H9 (cell line): ENCODE measurements around the gene HRH1. TPM values are rescaled to one million over a fixed set of nuclear protein-coding genes. Genes with fewer than 3 reads are reported as not detected.

Source experiments
- DNase-seq: peaks from one replicate; pipeline ENCODE4 v3.0.0-alpha.2; 2017
- H2AFZ ChIP-seq: one replicate; pipeline ENCODE4 v1.6.1; 2013; ENCODE audit warnings: mild to moderate bottlenecking, low read length, control low read depth, moderate library complexity
- H2AK5ac ChIP-seq: 2 replicates; pipeline ENCODE4 v1.6.1; 2013; ENCODE audit warnings: low read length, control low read depth, mixed read lengths; ENCODE audit not compliant: insufficient read length
- H2BK120ac ChIP-seq: one replicate; pipeline ENCODE4 v1.6.1; 2013; ENCODE audit warnings: low read depth, mild to moderate bottlenecking, low read length, control low read depth, inconsistent platforms; ENCODE audit not compliant: poor library complexity, severe bottlenecking
- H2BK12ac ChIP-seq: 2 replicates; pipeline ENCODE4 v1.6.1; 2013; ENCODE audit warnings: low read length, control low read depth, mixed read lengths, low read depth; ENCODE audit not compliant: insufficient read length
- H2BK15ac ChIP-seq: 2 replicates; pipeline ENCODE4 v1.6.1; 2013; ENCODE audit warnings: low read depth, low read length, control low read depth
- H2BK20ac ChIP-seq: one replicate; pipeline ENCODE4 v1.6.1; 2013; ENCODE audit warnings: low read depth, mild to moderate bottlenecking, low read length, control low read depth, inconsistent platforms; ENCODE audit not compliant: poor library complexity, severe bottlenecking
- H2BK5ac ChIP-seq: 2 replicates; pipeline ENCODE4 v1.6.1; 2013; ENCODE audit warnings: low read length, control low read depth, mixed read lengths; ENCODE audit not compliant: insufficient read length
- H3K14ac ChIP-seq: 2 replicates; pipeline ENCODE4 v1.6.1; 2013; ENCODE audit warnings: low read length, control low read depth; ENCODE audit not compliant: insufficient read depth
- H3K18ac ChIP-seq: 2 replicates; pipeline ENCODE4 v1.6.1; 2013; ENCODE audit warnings: low read depth, mild to moderate bottlenecking, mixed read lengths, low read length, control low read depth; ENCODE audit not compliant: insufficient read length
- H3K23ac ChIP-seq: 2 replicates; pipeline ENCODE4 v1.6.1; 2013; ENCODE audit warnings: low read length, control low read depth, mixed read lengths, low read depth; ENCODE audit not compliant: insufficient read length
- H3K23me2 ChIP-seq: 2 replicates; pipeline ENCODE4 v1.6.1; 2013; ENCODE audit warnings: low read depth, mild to moderate bottlenecking, mixed read lengths, low read length, control low read depth; ENCODE audit not compliant: insufficient read length, poor library complexity, severe bottlenecking
- H3K27ac ChIP-seq: 2 replicates; pipeline ENCODE4 v1.5.1; 2013; ENCODE audit warnings: low read length, control low read depth, mixed read lengths, low read depth; ENCODE audit not compliant: insufficient read length
- H3K27me3 ChIP-seq: 2 replicates; pipeline ENCODE4 v1.6.1; 2013; ENCODE audit warnings: low read length, control low read depth, inconsistent platforms; ENCODE audit not compliant: insufficient read depth
- H3K4ac ChIP-seq: 2 replicates; pipeline ENCODE4 v1.6.1; 2013; ENCODE audit warnings: low read depth, mild to moderate bottlenecking, control low read depth, inconsistent platforms, low read length, moderate library complexity
- H3K4me1 ChIP-seq: 2 replicates; pipeline ENCODE4 v1.6.1; 2013; ENCODE audit warnings: low read length, control low read depth, inconsistent platforms; ENCODE audit not compliant: insufficient read depth
- H3K4me2 ChIP-seq: 2 replicates; pipeline ENCODE4 v1.6.1; 2013; ENCODE audit warnings: low read length, control low read depth, mixed read lengths; ENCODE audit not compliant: insufficient read length, insufficient read depth
- H3K56ac ChIP-seq: 2 replicates; pipeline ENCODE4 v1.6.1; 2013; ENCODE audit warnings: low read depth, mild to moderate bottlenecking, mixed read lengths, low read length, control low read depth; ENCODE audit not compliant: insufficient read length
- H3K79me1 ChIP-seq: 2 replicates; pipeline ENCODE4 v1.6.1; 2013; ENCODE audit warnings: low read depth, mild to moderate bottlenecking, moderate library complexity, low read length, control low read depth, inconsistent platforms; ENCODE audit not compliant: insufficient read depth, poor library complexity, severe bottlenecking
- H3K79me2 ChIP-seq: 2 replicates; pipeline ENCODE4 v1.6.1; 2013; ENCODE audit warnings: low read length, control low read depth, inconsistent platforms; ENCODE audit not compliant: insufficient read depth
- H3K9ac ChIP-seq: 2 replicates; pipeline ENCODE4 v1.6.1; 2013; ENCODE audit warnings: low read length, control low read depth, mixed read lengths; ENCODE audit not compliant: insufficient read length; ENCODE audit errors: extremely low read depth
- H3K9me3 ChIP-seq: one replicate; pipeline ENCODE4 v1.6.1; 2013; ENCODE audit warnings: low read depth, low read length, inconsistent platforms; ENCODE audit not compliant: control insufficient read depth
- H3T11ph ChIP-seq: one replicate; pipeline ENCODE4 v1.6.1; 2013; ENCODE audit warnings: mild to moderate bottlenecking, low read length, control low read depth, inconsistent platforms
- H4K20me1 ChIP-seq: one replicate; pipeline ENCODE4 v1.6.1; 2013; ENCODE audit not compliant: control insufficient read depth, insufficient read length, insufficient read depth
- H4K5ac ChIP-seq: 2 replicates; pipeline ENCODE4 v1.6.1; 2013; ENCODE audit warnings: low read depth, mild to moderate bottlenecking, mixed read lengths, low read length, control low read depth; ENCODE audit not compliant: insufficient read length
- H4K8ac ChIP-seq: replicated peaks from 2 replicates; pipeline ENCODE4 v1.6.1; 2013; ENCODE audit warnings: low read length, control low read depth, mixed read lengths, low read depth; ENCODE audit not compliant: insufficient read length
- H4K91ac ChIP-seq: 2 replicates; pipeline ENCODE4 v1.6.1; 2013; ENCODE audit warnings: low read depth, mild to moderate bottlenecking, moderate library complexity, mixed read lengths, low read length, control low read depth; ENCODE audit not compliant: insufficient read length
- H3K27ac Mint-ChIP-seq, 3 experiments: 2 replicates in 2 of 3; 3 replicates in 1 of 3; pipeline ENCODE4 v1.8.0; 2020 to 2021; ENCODE audit warnings: mixed read lengths in 3 of 3, mild to moderate bottlenecking in 1 of 3, moderate library complexity in 1 of 3
- H3K27me3 Mint-ChIP-seq: 2 replicates; pipeline ENCODE4 v1.8.0; 2021; ENCODE audit warnings: low read depth, mild to moderate bottlenecking, moderate library complexity, mixed read lengths
- H3K36me3 Mint-ChIP-seq, 3 experiments: 2 replicates in 2 of 3; 3 replicates in 1 of 3; pipeline ENCODE4 v1.8.0; 2020 to 2021; ENCODE audit warnings: low read depth in 3 of 3, mixed read lengths in 3 of 3; ENCODE audit not compliant: insufficient read depth in 1 of 3
- H3K4me1 Mint-ChIP-seq, 2 experiments: 2 replicates each; pipeline ENCODE4 v1.8.0; 2020; ENCODE audit warnings: mixed read lengths in 2 of 2
- H3K4me3 Mint-ChIP-seq, 2 experiments: 2 replicates in 1 of 2; 3 replicates in 1 of 2; pipeline ENCODE4 v1.8.0; 2020 to 2021; ENCODE audit warnings: mild to moderate bottlenecking in 2 of 2, mixed read lengths in 2 of 2, moderate library complexity in 1 of 2
- H3K9me3 Mint-ChIP-seq, 2 experiments: 2 replicates in 1 of 2; 3 replicates in 1 of 2; pipeline ENCODE4 v1.8.0; 2020; ENCODE audit warnings: mild to moderate bottlenecking in 2 of 2, mixed read lengths in 2 of 2, moderate library complexity in 1 of 2
- CTCF ChIP-seq: fragments of 200-600 bp; sonication (generic); conservative IDR thresholded peaks from 3 replicates; pipeline ENCODE4 v1.8.0; 2021; ENCODE audit warnings: antibody characterized with exemption, mild to moderate bottlenecking
- WGBS: extraction: QIAGEN DNeasy Blood & Tissue Kit; methylation state at CpG from one replicate; pipeline ENCODE4 v1.1.7; 2013; ENCODE audit warnings: missing lambda C conversion rate, low lambda C conversion rate, mixed read lengths; ENCODE audit not compliant: insufficient read length; ENCODE audit errors: extremely low coverage; 5-methylcytosine and 5-hydroxymethylcytosine counted together
- total RNA-seq: library from RNA; stranded (reverse); gene quantifications from 2 replicates; pipeline ENCODE4 v1.2.1, GENCODE V29; 2021

HRH1 gene
- total RNA-seq, 1 experiment from 2014 or later: 0.74 TPM

DNA sequence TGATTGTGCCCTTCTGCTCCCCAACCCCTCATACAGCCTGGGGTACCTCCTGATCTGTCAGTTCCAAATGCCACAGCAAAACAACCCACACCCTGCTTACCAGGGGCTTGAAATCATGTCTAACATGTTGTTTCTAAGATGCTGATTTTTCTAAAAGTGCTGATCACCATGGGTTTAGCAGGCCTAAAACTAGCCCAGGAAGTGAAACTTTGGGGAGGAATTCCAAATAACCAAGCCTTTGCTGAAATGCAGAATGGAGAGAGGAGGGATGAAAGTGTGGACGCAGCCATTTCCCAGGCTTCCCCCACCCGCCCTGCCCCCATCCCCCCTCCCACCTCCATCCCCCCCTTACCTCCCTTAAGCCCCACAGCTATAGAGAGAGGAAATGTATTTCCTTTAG lies 2.0 kb upstream of the HRH1 start:
- TF ChIP-seq CTCF: no peak
- Histone ChIP-seq H2BK15ac (no peak overlapping the region), H3K4ac (no peak overlapping the region), H3K56ac (no peak overlapping the region), H2AFZ (no peak overlapping the region), H4K5ac (no peak overlapping the region), H3K23ac (no peak overlapping the region), H3K23me2 (peaks cover 13% of the 10 kb centered on the region), H3K27ac (no peak overlapping the region), H4K8ac (no peak overlapping the region), H4K20me1 (no peaks in the 10 kb centered on the region), H3K4me1 (no peaks in the 10 kb centered on the region), H3K14ac (no peak overlapping the region), H3K9me3 (no peaks in the 10 kb centered on the region), H3K27me3 (peaks cover 19% of the 10 kb centered on the region; the same call in 1 of the 2 replicates), H2BK20ac (no peak overlapping the region), H3K18ac (no peak overlapping the region), H3K4me2 (no peak overlapping the region), H4K91ac (no peak overlapping the region), H2BK5ac (no peak overlapping the region), H3K9ac (no peak overlapping the region), H3T11ph (no peak overlapping the region), H3K79me1 (no peaks in the 10 kb centered on the region), H2BK120ac (no peak overlapping the region), H3K79me2 (no peaks in the 10 kb centered on the region), H2BK12ac (no peak overlapping the region), H2AK5ac (no peak overlapping the region)
- Mint-ChIP-seq H3K36me3 (no peaks in the 10 kb centered on the region), H3K4me1 (peaks cover 14 to 16% of the 10 kb centered on the region in 2 experiments), H3K4me3 (no peak overlapping the region), H3K9me3 (no peaks in the 10 kb centered on the region), H3K27ac (no peak overlapping the region), H3K27me3 (peaks cover 76% of the 10 kb centered on the region)
- WGBS: no CpG with 5 or more reads among the region's 2 CpGs
- DNase-seq: no peak
